Measurements from ENCODE around the gene EYS.

DNA sequence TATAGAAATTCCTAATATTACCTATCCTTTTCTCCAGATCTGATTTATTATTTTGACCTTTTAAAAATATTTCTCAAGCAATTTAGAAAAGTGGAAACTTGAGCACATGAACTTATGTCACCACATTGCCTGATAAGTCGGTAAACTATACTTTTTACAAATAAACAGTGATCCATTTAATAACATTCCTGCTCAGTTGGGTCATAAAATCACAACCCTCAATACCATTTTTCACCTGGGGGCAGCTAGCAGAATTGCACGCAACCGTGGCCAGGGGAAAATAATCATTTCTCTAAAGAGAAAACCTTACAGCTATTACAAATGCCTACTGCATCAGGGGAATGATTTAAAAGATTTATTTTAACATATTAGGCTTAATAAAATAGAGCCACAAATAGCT lies 1456.9 kb downstream of the EYS start:
- TF ChIP-seq ZNF302 (CRISPR knock-in tag; IDR thresholded peaks at IDR 0.05) (no peak), MAX (IDR thresholded peaks at IDR 0.05) (no peak), CEBPB (IDR thresholded peaks at IDR 0.05) (no peak)

Measured in A549 (cell line).